SU-DHL-6 (cell line): ENCODE data around the gene BCL2.
A peak's percentile ranks its signal among the peaks of the same experiment; 100 is the strongest.

Experiments
- H2AFZ ChIP-seq: fragments of 200-600 bp; sonication (generic); 2 replicates; pipeline ENCODE4 v1.6.1; 2014; ENCODE audit warnings: low read depth, mild to moderate bottlenecking, moderate library complexity, mixed read lengths, antibody characterized with exemption, low read length; ENCODE audit not compliant: severe bottlenecking
- H3F3A ChIP-seq: fragments of 200-600 bp; shearing (Covaris generic); 2 replicates; pipeline ENCODE4 v1.6.0; 2016; ENCODE audit warnings: antibody characterized with exemption, mild to moderate bottlenecking; ENCODE audit not compliant: insufficient read depth
- H3K27ac ChIP-seq: fragments of 200-600 bp; sonication (generic); 2 replicates; pipeline ENCODE4 v1.5.1; 2016; ENCODE audit warnings: low read depth, mild to moderate bottlenecking, low read length, moderate library complexity, mixed read lengths
- H3K27me3 ChIP-seq: fragments of 200-600 bp; sonication (generic), shearing (Covaris generic); 2 replicates; pipeline ENCODE4 v1.6.0; 2014; ENCODE audit warnings: mild to moderate bottlenecking, low read length
- H3K36me3 ChIP-seq: fragments of 200-600 bp; sonication (generic); 2 replicates; pipeline ENCODE4 v1.6.1; 2014; ENCODE audit warnings: mild to moderate bottlenecking, low read length, mixed read lengths
- H3K4me2 ChIP-seq: fragments of 300-600, 200-600 bp; shearing (Covaris generic), sonication (generic); 2 replicates; pipeline ENCODE4 v1.6.0; 2014; ENCODE audit warnings: low read length, low read depth, mild to moderate bottlenecking; ENCODE audit not compliant: poor library complexity, severe bottlenecking
- H3K4me3 ChIP-seq: fragments of 200-600 bp; sonication (generic); 2 replicates; pipeline ENCODE4 v1.5.1; 2014; ENCODE audit warnings: antibody characterized with exemption, low read length, mild to moderate bottlenecking, mixed read lengths; ENCODE audit not compliant: insufficient read depth, poor library complexity, severe bottlenecking
- H3K79me2 ChIP-seq: fragments of 200-600 bp; sonication (generic); 2 replicates; pipeline ENCODE4 v1.6.1; 2014; ENCODE audit warnings: mild to moderate bottlenecking, low read length, moderate library complexity; ENCODE audit not compliant: insufficient read depth
- H3K9ac ChIP-seq: fragments of 200-600 bp; sonication (generic); 2 replicates; pipeline ENCODE4 v1.7.0; 2014; ENCODE audit warnings: mild to moderate bottlenecking, low read length
- H3K9me2 ChIP-seq: fragments of 200-600 bp; sonication (generic); replicated peaks from 2 replicates; pipeline ENCODE4 v1.6.1; 2014; ENCODE audit warnings: low read length; ENCODE audit not compliant: insufficient read depth
- H3K9me3 ChIP-seq: fragments of 200-600 bp; sonication (generic); 2 replicates; pipeline ENCODE4 v1.6.1; 2014; ENCODE audit warnings: low read length, mixed read lengths; ENCODE audit not compliant: insufficient read depth
- H4K20me1 ChIP-seq: fragments of 200-600 bp; sonication (generic); 2 replicates; pipeline ENCODE4 v1.6.1; 2014; ENCODE audit warnings: low read depth, mild to moderate bottlenecking, antibody characterized with exemption, low read length, moderate library complexity, mixed read lengths
- CTCF ChIP-seq: fragments of 200-600 bp; sonication (generic); IDR thresholded peaks from one replicate; pipeline ENCODE4 v1.5.1; 2017; ENCODE audit warnings: antibody characterized with exemption, mild to moderate bottlenecking, low read length, moderate library complexity; ENCODE audit not compliant: insufficient read depth, poor library complexity, severe bottlenecking
- EZH2phosphoT487 ChIP-seq: fragments of 200-600 bp; sonication (generic), shearing (Covaris generic); conservative IDR thresholded peaks from 2 replicates; pipeline ENCODE4 v1.6.1; 2018; ENCODE audit warnings: mild to moderate bottlenecking, antibody characterized with exemption, low read length, moderate library complexity, mixed read lengths

The BCL2 gene

GRCh38 chr18:63288311-63288710 is 31.3 kb downstream of the BCL2 start:
- Histone ChIP-seq H3K4me2 (peak overlapping the region; percentile 6), H3K9me2 (no peaks in the 10 kb centered on the region), H3K27me3 (no peaks in the 10 kb centered on the region), H3K9ac (no peak overlapping the region), H3K9me3 (no peaks in the 10 kb centered on the region), H4K20me1 (peaks cover 36% of the 10 kb centered on the region; the same call in 1 of the 2 replicates), H3K36me3 (peaks cover 25% of the 10 kb centered on the region), H3K4me3 (no peak overlapping the region), H2AFZ (no peak overlapping the region), H3K27ac (peak overlapping the region; percentile 10; the same call in 1 of the 2 replicates), H3F3A (peaks cover 19% of the 10 kb centered on the region; the same call in 1 of the 2 replicates), H3K79me2 (peaks cover 100% of the 10 kb centered on the region)
- TF ChIP-seq EZH2phosphoT487 (no peak), CTCF (no peak)

GRCh38 chr18:63287691-63288220 is 31.8 kb downstream of the BCL2 start:
- Histone ChIP-seq H2AFZ (no peak overlapping the region), H3K9me2 (no peaks in the 10 kb centered on the region), H3K4me2 (peak overlapping the region; percentile 0), H3K79me2 (peaks cover 100% of the 10 kb centered on the region), H3K27ac (peak overlapping the region; percentile 10; the same call in 1 of the 2 replicates), H3K9me3 (no peaks in the 10 kb centered on the region), H3K9ac (no peak overlapping the region), H3K4me3 (no peak overlapping the region), H3K36me3 (peaks cover 25% of the 10 kb centered on the region), H3F3A (peaks cover 19% of the 10 kb centered on the region; the same call in 1 of the 2 replicates), H3K27me3 (no peaks in the 10 kb centered on the region), H4K20me1 (peaks cover 38% of the 10 kb centered on the region; the same call in 1 of the 2 replicates)
- TF ChIP-seq EZH2phosphoT487 (no peak), CTCF (no peak)

- Histone ChIP-seq H3F3A (peaks cover 22% of the 10 kb centered on the region; the same call in 1 of the 2 replicates), H3K27ac (0 out of 2 replicates have a peak overlapping the region, but pooled peaks have one; percentile 3), H4K20me1 (peaks cover 39% of the 10 kb centered on the region; the same call in 1 of the 2 replicates), H3K36me3 (peaks cover 20% of the 10 kb centered on the region), H3K4me2 (peak overlapping the region; percentile 0), H3K9ac (no peak overlapping the region), H3K9me3 (no peaks in the 10 kb centered on the region), H3K9me2 (no peaks in the 10 kb centered on the region), H3K4me3 (no peak overlapping the region), H2AFZ (no peak overlapping the region), H3K79me2 (peaks cover 100% of the 10 kb centered on the region), H3K27me3 (no peaks in the 10 kb centered on the region)
- no peak for TF ChIP-seq EZH2phosphoT487
- no peak for TF ChIP-seq CTCF
These were observed 32.6 kb downstream of the BCL2 start for GRCh38 chr18:63286926-63287325.
